HepG2 (cell line): ENCODE data around the gene EYA4. TPM values are rescaled to one million over a fixed set of nuclear protein-coding genes. Genes with fewer than 3 reads are reported as not detected.

ENCODE experiments used
- ATAC-seq: fragments of 200-7000 bp; cut with Tn5 transposase; 3 replicates; pipeline ENCODE4 v1.9.1; 2020; ENCODE audit warnings: mild to moderate bottlenecking, moderate library complexity
- BruUV-seq: library from RNA; stranded (reverse); fragments of 400-500 nt; replicated peaks from 2 replicates; lab custom pipeline; 2021; lab: Mats Ljungman, UMichigan
- CTCF ChIA-PET: fragments of 300-600 bp; formaldehyde crosslinking; extraction: SDS; loops from one replicate; lab custom pipeline; 2021; ENCODE audit warnings: low total read pairs, inconsistent platforms, low intra/inter-chr PET ratio; lab: Yijun Ruan, JAX
- POLR2A ChIA-PET: fragments of 350-600 bp; sonication (Branson Sonifier 250); formaldehyde crosslinking; loops from one replicate; lab custom pipeline; 2020; ENCODE audit warnings: antibody characterized with exemption, inconsistent platforms; lab: Yijun Ruan, JAX
- DNase-seq: peaks from one replicate; pipeline ENCODE4 v3.0.0-alpha.2; 2015; ENCODE audit warnings: low spot score
- FAIRE-seq: peaks from 3 replicates; lab custom pipeline; 2011; peaks lifted over from hg19 to GRCh38; lab: Jason Lieb, UNC
- H2AFZ ChIP-seq: one replicate; pipeline ENCODE4 v1.6.1; 2011; ENCODE audit warnings: low read length, inconsistent platforms
- H3K27ac ChIP-seq: fragments of 300-600 bp; 3 replicates; pipeline ENCODE4 v1.8.0; 2011; ENCODE audit warnings: mixed run types, mild to moderate bottlenecking, mixed read lengths, low read length, inconsistent platforms; ENCODE audit not compliant: insufficient read depth; ENCODE audit errors: extremely low read length
- H3K27me3 ChIP-seq, 2 experiments: fragments of 200-600 bp in 1 of 2; 2 replicates in 1 of 2; 3 replicates in 1 of 2; pipeline versions ENCODE4 v1.6.0 to v1.8.0; 2011; ENCODE audit warnings: low read length in 2 of 2, mild to moderate bottlenecking in 2 of 2, moderate library complexity in 2 of 2, inconsistent platforms in 1 of 2; ENCODE audit not compliant: insufficient read depth in 2 of 2, control insufficient read depth in 1 of 2
- H3K36me3 ChIP-seq, 2 experiments: fragments of 200-600 bp in 1 of 2; replicated peaks in 1 of 2; 2 replicates in 1 of 2; 3 replicates in 1 of 2; pipeline versions ENCODE4 v1.5.1 to v1.8.0; 2011; ENCODE audit warnings: low read length in 2 of 2, inconsistent platforms in 1 of 2; ENCODE audit not compliant: insufficient read depth in 2 of 2, control insufficient read depth in 1 of 2
- H3K4me1 ChIP-seq: 2 replicates; pipeline ENCODE4 v1.5.1; 2012; ENCODE audit warnings: low read length, inconsistent platforms; ENCODE audit not compliant: insufficient read depth
- H3K4me2 ChIP-seq: 2 replicates; pipeline ENCODE4 v1.6.0; 2011; ENCODE audit warnings: low read depth, low read length, inconsistent platforms
- H3K4me3 ChIP-seq, 3 experiments: fragments of 200-600 bp in 1 of 3; sonication (generic), shearing (Covaris generic) in 1 of 3; replicated peaks in 1 of 3; 2 replicates each; pipeline ENCODE4 v1.5.1; 2011 to 2016; ENCODE audit warnings: low read length in 3 of 3, inconsistent platforms in 2 of 3, low read depth in 2 of 3, mild to moderate bottlenecking in 2 of 3, control low read depth in 1 of 3, mixed read lengths in 1 of 3; ENCODE audit not compliant: insufficient read depth in 1 of 3
- H3K79me2 ChIP-seq: one replicate; pipeline ENCODE4 v1.6.1; 2011; ENCODE audit warnings: low read length, inconsistent platforms; ENCODE audit not compliant: insufficient read depth
- H3K9ac ChIP-seq: 2 replicates; pipeline ENCODE4 v1.6.0; 2011; ENCODE audit warnings: mild to moderate bottlenecking, low read depth, low read length, inconsistent platforms; ENCODE audit not compliant: insufficient read depth
- H3K9me3 ChIP-seq: 2 replicates; pipeline ENCODE4 v1.5.1; 2012; ENCODE audit warnings: mild to moderate bottlenecking, low read length
- H4K20me1 ChIP-seq: 2 replicates; pipeline ENCODE4 v1.6.0; 2011; ENCODE audit warnings: inconsistent platforms, mild to moderate bottlenecking, low read length, moderate library complexity; ENCODE audit not compliant: insufficient read depth
- ARID2 ChIP-seq: sonication (generic); formaldehyde crosslinking; IDR thresholded peaks from 2 replicates; pipeline ENCODE4 v1.8.1; 2022; ENCODE audit warnings: mild to moderate bottlenecking, missing genetic modification reagents, borderline replicate concordance
- KDM5A ChIP-seq: fragments of 200-600 bp; sonication (generic); IDR thresholded peaks from 2 replicates; pipeline ENCODE4 v1.7.0; 2018; ENCODE audit warnings: antibody characterized with exemption, mild to moderate bottlenecking, low read length, borderline replicate concordance
- NFIB ChIP-seq: sonication (generic); formaldehyde crosslinking; IDR thresholded peaks from 2 replicates; pipeline ENCODE4 v1.9.0; 2021; ENCODE audit warnings: missing genetic modification reagents, mild to moderate bottlenecking, borderline replicate concordance
- PHF8 ChIP-seq: sonication (generic); formaldehyde crosslinking; IDR thresholded peaks from 2 replicates; pipeline ENCODE4 v1.5.0; 2020; ENCODE audit warnings: missing genetic modification reagents
- RXRA ChIP-seq: sonication (generic); formaldehyde crosslinking; IDR thresholded peaks from 2 replicates; pipeline ENCODE4 v1.5.1; 2020; ENCODE audit warnings: missing genetic modification reagents
- ZNF138 ChIP-seq: sonication (generic); formaldehyde crosslinking; IDR thresholded peaks from 2 replicates; pipeline ENCODE4 v1.5.0; 2020; ENCODE audit warnings: mild to moderate bottlenecking, low read depth, missing genetic modification reagents
- ZNF234 ChIP-seq: sonication (generic); formaldehyde crosslinking; conservative IDR thresholded peaks from 2 replicates; pipeline ENCODE4 v1.5.1; 2020; ENCODE audit warnings: mild to moderate bottlenecking, missing genetic modification reagents
- ZNF619 ChIP-seq: sonication (generic); formaldehyde crosslinking; IDR thresholded peaks from 2 replicates; pipeline ENCODE4 v1.4.0; 2020; ENCODE audit warnings: mild to moderate bottlenecking, missing genetic modification reagents
- WGBS: methylation state at CpG from one replicate; pipeline ENCODE4 v1.1.6; 2017; ENCODE audit warnings: low lambda C conversion rate; 5-methylcytosine and 5-hydroxymethylcytosine counted together
- in situ Hi-C: cut with HindIII; loops from 2 replicates; pipeline ENCODE4 v1.10.0; 2017; ENCODE audit warnings: low pct_unique_long_range_greater_than_20kb; ENCODE audit not compliant: extremely low pct_ligation_motif_present
- intact Hi-C: fragments of 100-400 bp; cut with micrococcal nuclease; formaldehyde crosslinking; loops from one replicate; pipeline ENCODE4 v1.10.0; 2022; ENCODE audit not compliant: unreplicated experiment
- polyA plus RNA-seq, 8 experiments: library from polyadenylated mRNA; depleted of rRNA in 3 of 8; stranded (reverse) in 7 of 8; unstranded in 1 of 8; fragments of >200 nt; fragmentation: Illumina TruSeq in 4 of 8; extraction: Trizol in 4 of 8; gene quantifications; 2 replicates each; pipeline versions ENCODE4 v1.2.1 to v1.2.3, GENCODE V29; 2011 to 2016; ENCODE audit warnings: low read depth in 4 of 8, missing spikeins in 1 of 8, mixed read lengths in 1 of 8; ENCODE audit not compliant: insufficient read depth in 1 of 8
- total RNA-seq, 5 experiments: library from RNA; depleted of rRNA; stranded (reverse); fragments of >200 nt; fragmentation: Illumina TruSeq; extraction: Trizol; gene quantifications; 2 replicates each; pipeline ENCODE4 v1.2.3, GENCODE V29; 2016; ENCODE audit warnings: low read depth in 1 of 5
- TF ChIP-seq, protein P1 (sequence below): IDR thresholded peaks from 2 replicates; pipeline ENCODE4 v1.6.1; 2016
- TF ChIP-seq, protein P2 (sequence below): sonication (generic); formaldehyde crosslinking; conservative IDR thresholded peaks from 2 replicates; pipeline ENCODE4 v1.8.0; 2022; ENCODE audit warnings: mild to moderate bottlenecking, moderate library complexity, missing genetic modification reagents

The EYA4 gene
- total and polyA plus RNA-seq, 2 of the 13 experiments (the other 11 are each of a cell fraction or from before 2014, with no cell fraction given), result not detected

- Histone ChIP-seq H2AFZ (no peak overlapping the region), H3K4me2 (no peak overlapping the region), H4K20me1 (no peaks in the 10 kb centered on the region), H3K9ac (no peak overlapping the region), H3K27me3 (no peaks in the 10 kb centered on the region), H3K9me3 (no peaks in the 10 kb centered on the region), H3K36me3 (no peaks in the 10 kb centered on the region), H3K4me3 (no peak overlapping the region)
- no peak for ATAC-seq
- intact Hi-C loops, result no loop called here
- no peak for DNase-seq
- BruUV-seq, result no TSS peak
- TF ChIP-seq ZNF619 (CRISPR knock-in tag) (no peak), ZNF234 (CRISPR knock-in tag) (no peak), RXRA (CRISPR knock-in tag) (no peak), NFIB (CRISPR knock-in tag) (no peak), ZNF138 (CRISPR knock-in tag) (no peak), ARID2 (CRISPR knock-in tag) (no peak), KDM5A (no peak), PHF8 (CRISPR knock-in tag) (no peak)
- TF ChIP-seq, protein P1, sequence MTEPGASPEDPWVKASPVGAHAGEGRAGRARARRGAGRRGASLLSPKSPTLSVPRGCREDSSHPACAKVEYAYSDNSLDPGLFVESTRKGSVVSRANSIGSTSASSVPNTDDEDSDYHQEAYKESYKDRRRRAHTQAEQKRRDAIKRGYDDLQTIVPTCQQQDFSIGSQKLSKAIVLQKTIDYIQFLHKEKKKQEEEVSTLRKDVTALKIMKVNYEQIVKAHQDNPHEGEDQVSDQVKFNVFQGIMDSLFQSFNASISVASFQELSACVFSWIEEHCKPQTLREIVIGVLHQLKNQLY (CRISPR knock-in tag), result no peak
- TF ChIP-seq, protein P2, sequence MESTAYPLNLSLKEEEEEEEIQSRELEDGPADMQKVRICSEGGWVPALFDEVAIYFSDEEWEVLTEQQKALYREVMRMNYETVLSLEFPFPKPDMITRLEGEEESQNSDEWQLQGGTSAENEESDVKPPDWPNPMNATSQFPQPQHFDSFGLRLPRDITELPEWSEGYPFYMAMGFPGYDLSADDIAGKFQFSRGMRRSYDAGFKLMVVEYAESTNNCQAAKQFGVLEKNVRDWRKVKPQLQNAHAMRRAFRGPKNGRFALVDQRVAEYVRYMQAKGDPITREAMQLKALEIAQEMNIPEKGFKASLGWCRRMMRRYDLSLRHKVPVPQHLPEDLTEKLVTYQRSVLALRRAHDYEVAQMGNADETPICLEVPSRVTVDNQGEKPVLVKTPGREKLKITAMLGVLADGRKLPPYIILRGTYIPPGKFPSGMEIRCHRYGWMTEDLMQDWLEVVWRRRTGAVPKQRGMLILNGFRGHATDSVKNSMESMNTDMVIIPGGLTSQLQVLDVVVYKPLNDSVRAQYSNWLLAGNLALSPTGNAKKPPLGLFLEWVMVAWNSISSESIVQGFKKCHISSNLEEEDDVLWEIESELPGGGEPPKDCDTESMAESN (CRISPR knock-in tag), result no peak
- TF ChIP-seq, all 625 proteins: peak for 0
- no peak for FAIRE-seq
- in situ Hi-C loops, result loop anchor here (10.0 kb wide), 2 partner anchors 535 to 735 kb away; no protein-coding TSS in a partner anchor
- CTCF ChIA-PET, result no interaction called here
- POLR2A ChIA-PET, result no interaction called here
- Histone ChIP-seq H3K27ac (no peak overlapping the region), H3K79me2 (no peaks in the 10 kb centered on the region), H3K4me1 (no peaks in the 10 kb centered on the region)
- WGBS, result 2% methylated on average over 2 of the region's 2 CpGs
Observed at GRCh38 chr6:133559926-133560325, 318.8 kb downstream of the EYA4 start.
